AG09309 (cell line): ENCODE results near the gene PLEKHO2.

ENCODE experiments used
- DNase-seq: peaks from one replicate; pipeline ENCODE4 v3.0.0-alpha.2; 2010; ENCODE audit warnings: low read depth
- H3K4me3 ChIP-seq: 2 replicates; pipeline ENCODE4 v1.5.1; 2011; ENCODE audit warnings: mild to moderate bottlenecking, low read depth, low read length, moderate library complexity; ENCODE audit not compliant: control insufficient read depth
- TF ChIP-seq, protein P1 (sequence below): IDR thresholded peaks from 2 replicates; pipeline ENCODE4 v1.5.1; 2011; ENCODE audit warnings: mild to moderate bottlenecking, low read depth, low read length, inconsistent platforms; ENCODE audit not compliant: insufficient read depth, control insufficient read depth; ENCODE audit errors: missing control alignments

The PLEKHO2 gene

DNA sequence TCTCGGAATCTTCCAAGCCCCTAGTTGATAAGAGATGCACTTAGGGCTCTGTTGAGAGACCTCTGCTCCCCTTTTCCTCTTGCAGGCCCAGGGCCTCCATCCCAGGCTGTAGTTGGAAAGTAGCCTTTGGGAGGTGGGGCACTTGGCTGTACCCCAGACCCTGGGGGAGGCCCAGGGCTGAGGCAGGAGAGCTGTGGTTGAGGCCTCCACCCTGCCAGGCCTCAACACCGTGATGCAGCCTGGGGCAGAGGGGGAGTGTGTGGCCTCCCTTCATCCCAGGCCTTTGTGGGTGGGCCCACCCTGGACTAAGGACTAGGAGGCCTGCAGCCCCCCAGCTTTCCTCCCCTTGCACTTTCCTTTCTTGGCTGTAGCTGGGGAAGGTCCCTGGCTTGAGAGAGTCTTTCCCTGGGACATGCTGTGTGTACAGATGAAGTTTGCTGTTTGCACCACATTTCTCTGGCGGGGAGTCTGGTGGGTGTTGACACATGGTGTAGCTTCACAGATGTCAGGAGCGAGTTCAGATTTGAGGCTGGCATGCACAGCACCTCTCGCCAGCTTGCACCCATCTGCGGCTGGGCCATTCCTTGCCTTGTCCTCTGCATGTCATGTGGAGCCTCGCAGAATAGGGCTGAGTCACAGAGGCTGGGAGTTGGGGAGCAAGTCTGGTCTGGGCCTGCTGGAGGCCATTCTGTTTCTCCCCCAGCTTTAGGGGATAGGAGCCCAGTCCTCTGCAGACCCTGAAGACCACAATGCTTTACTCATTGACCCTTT is 13.7 kb downstream of the PLEKHO2 start:
- DNase-seq, result no peak
- TF ChIP-seq, protein P1, sequence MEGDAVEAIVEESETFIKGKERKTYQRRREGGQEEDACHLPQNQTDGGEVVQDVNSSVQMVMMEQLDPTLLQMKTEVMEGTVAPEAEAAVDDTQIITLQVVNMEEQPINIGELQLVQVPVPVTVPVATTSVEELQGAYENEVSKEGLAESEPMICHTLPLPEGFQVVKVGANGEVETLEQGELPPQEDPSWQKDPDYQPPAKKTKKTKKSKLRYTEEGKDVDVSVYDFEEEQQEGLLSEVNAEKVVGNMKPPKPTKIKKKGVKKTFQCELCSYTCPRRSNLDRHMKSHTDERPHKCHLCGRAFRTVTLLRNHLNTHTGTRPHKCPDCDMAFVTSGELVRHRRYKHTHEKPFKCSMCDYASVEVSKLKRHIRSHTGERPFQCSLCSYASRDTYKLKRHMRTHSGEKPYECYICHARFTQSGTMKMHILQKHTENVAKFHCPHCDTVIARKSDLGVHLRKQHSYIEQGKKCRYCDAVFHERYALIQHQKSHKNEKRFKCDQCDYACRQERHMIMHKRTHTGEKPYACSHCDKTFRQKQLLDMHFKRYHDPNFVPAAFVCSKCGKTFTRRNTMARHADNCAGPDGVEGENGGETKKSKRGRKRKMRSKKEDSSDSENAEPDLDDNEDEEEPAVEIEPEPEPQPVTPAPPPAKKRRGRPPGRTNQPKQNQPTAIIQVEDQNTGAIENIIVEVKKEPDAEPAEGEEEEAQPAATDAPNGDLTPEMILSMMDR, result no peak

DNA sequence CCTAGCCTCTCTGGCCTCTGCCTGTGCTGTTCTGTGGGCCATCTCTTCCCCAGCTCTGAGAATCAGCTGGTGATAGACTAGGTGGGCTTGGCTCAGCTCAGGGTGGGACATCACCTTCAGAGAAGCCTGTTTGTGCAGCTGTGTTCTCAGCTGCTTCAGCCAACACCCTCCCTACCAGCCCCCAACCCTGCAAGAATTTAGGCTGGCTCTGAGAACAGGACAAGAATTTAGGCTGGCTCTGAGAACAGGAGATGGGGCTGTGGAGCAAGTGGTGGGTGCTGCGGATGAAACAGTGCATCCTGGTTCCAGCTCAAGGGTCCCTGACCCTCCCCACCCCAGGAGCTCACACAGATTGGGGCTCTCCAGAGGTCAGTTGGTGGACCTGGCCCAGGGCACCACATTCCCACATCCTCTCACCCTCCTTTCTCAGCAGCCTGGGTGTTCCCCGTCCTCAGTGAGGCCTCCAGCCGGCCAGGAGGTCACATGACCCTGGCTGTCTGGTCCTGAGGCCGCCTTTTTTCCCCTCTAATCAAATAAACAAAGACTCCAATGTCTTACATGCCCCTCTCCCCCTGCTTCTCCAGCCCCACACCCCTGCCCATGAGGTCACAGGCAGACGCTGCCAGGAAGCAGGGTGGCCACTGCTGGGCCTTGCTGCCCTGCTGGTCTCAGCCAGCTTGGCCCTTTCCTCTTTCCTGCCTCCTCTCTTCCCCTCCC is 14.9 kb downstream of the PLEKHO2 start:
- TF ChIP-seq, protein P1, result no peak
- no peak for DNase-seq
- H3K4me3 ChIP-seq, result no peak overlapping the region

More for the DNA sequence above, 13.7 kb downstream of the PLEKHO2 start:
- no peak overlapping the region for H3K4me3 ChIP-seq

DNA sequence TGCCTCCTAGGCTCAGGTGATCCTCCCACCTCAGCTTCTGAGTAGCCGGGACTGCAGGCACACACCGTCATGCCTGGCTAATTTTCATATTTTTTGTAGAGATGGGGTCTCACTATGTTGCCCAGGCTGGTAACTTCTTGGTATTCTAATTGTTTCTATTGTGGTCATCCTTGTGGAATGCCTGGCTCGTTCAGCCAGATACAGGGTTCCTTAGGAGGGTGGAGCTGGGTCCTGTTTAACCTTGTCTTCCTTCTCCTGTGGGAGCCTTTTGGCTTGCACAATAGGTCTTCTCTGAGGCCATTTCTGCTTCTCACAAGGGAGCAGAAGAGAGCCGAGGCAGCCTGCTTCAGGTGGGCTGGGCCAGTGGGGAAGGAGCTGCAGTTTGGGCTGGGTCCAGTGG is 15.7 kb downstream of the PLEKHO2 start:
- DNase-seq, result no peak
- no peak overlapping the region for H3K4me3 ChIP-seq
- TF ChIP-seq, protein P1, result no peak

DNA sequence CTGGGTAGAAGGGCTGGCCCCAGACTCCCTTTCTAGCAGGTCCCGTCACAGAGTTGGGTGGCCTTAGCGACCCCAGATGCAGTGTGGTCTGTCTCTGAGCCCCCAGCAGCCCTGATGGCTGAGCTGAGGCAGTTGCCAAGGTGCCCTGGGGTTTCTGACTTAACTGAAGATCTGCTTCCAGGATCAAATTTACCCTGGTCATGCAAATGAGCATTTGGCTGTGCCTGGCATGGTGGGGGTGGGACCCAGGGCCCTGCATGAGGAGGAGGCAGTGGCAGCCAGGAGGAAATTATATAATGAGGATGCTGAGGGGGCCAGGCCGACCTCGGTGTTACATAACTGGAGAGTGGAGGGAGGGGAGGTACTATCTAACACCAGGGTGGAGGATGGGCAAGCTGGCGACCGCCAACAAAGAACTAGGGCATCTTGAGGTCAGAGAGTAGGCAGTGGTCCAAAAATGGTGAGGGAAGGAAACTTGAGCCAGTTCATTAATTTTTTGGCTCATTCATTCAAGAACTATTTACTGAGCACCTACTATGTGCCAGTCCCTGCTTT is 16.4 kb downstream of the PLEKHO2 start:
- TF ChIP-seq, protein P1, result no peak
- DNase-seq, result no peak
- no peak overlapping the region for H3K4me3 ChIP-seq

DNA sequence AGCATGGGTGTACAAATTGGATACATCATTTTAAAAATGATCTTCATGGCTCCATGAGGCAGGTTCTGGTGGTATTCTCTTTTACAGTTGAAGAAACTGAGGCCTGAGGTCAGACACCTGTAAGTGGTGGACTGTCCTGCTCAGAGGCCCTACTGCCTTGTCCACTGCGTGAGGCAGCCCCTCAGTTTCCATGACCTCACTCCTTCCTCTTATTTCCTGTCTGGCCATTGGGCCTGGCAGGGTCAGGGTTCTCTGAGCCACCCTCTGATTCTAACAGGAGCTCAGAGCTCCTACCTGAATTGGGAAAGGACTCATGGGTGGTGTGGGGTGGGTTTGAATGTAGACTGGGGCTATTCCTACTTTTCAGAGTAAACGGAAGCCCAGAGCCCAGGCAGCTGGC is 17.5 kb downstream of the PLEKHO2 start:
- DNase-seq, result no peak
- no peak overlapping the region for H3K4me3 ChIP-seq
- TF ChIP-seq, protein P1, result no peak

DNA sequence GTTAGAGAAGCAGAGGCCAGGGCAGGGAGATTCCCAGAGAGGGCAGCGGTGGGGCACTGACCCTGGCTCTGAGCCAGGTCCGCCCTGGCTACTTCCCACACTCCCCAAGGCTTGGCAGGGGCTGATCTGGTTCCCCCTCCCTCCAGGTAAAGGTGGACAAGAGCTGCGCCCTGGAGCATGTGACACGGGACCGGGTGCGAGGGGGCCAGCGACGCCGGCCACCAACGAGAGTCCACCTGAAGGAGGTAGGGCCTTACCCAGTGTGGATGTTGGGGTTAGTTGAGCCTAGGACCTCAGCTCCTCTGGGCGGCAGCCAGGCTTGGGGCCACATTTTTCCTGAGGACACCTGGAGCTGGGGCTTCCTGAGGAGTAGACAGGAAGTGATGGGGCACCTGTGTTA is 19.6 kb downstream of the PLEKHO2 start:
- no peak overlapping the region for H3K4me3 ChIP-seq
- DNase-seq, result no peak
- TF ChIP-seq, protein P1, result no peak
